GM21390 (cell line): ENCODE data around the gene VGLL4.
"Not testable (repeated sequence)": the region's sequence is repeated elsewhere in the genome, so short reads cannot be mapped to it uniquely, and the experiment has no call there.

Experiments
- ATAC-seq: cut with Tn5 transposase; IDR thresholded peaks from one replicate; pipeline ENCODE4 v1.9.1; 2021; ENCODE audit not compliant: unreplicated experiment

Gene VGLL4

GRCh38 chr3:11588755-11589154 lies 55.0 kb downstream of the VGLL4 start:
- ATAC-seq = no peak

DNA sequence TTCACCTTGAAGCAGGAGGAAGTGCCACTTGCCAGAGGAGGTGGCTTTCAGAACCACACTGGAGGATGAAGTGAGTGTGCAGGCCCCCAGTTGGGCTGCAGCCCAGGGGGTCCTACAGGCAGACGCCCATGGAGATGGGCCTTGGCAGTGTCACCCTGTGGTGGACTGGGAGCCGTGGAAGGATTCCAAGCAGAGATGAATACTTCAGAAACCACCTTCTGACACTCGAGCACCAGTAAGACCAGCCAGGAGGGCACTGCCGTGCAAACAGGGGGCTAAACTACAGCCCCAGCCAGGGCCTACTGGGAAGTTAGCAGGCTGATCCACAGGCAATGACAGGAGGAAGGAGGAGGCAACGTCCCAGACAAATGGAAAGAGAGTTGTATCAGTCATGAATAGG lies 55.4 kb downstream of the VGLL4 start:
- ATAC-seq = no peak

- ATAC-seq = no peak
These were observed 55.9 kb downstream of the VGLL4 start for GRCh38 chr3:11587766-11588165.

DNA sequence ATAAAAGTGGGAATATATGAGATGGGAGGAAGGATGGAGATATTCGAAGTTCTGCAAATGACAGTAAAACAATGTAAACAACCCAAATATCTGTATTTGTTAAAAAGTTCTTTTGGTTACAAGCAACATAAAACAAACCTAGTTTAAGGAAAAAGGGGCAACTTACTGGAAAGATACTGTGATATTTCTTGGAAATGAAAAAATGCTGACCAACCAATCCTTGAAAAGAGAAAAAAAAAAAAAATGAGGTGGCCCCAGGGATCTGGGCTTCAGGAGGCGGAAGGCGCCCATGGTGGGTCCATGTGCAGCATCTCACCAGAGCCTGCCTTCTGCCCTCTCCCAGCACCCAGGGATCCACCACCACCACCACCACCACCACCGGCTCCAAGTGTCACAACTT lies 59.1 kb downstream of the VGLL4 start:
- ATAC-seq = no peak

GRCh38 chr3:11583638-11584046 lies 60.1 kb downstream of the VGLL4 start:
- ATAC-seq = no peak

GRCh38 chr3:11583235-11583634 lies 60.5 kb downstream of the VGLL4 start:
- ATAC-seq = no peak

- ATAC-seq = no peak
These were observed 61.3 kb downstream of the VGLL4 start for GRCh38 chr3:11582191-11582968.

- ATAC-seq = no peak
These were observed 62.2 kb downstream of the VGLL4 start for GRCh38 chr3:11581237-11582190.

DNA sequence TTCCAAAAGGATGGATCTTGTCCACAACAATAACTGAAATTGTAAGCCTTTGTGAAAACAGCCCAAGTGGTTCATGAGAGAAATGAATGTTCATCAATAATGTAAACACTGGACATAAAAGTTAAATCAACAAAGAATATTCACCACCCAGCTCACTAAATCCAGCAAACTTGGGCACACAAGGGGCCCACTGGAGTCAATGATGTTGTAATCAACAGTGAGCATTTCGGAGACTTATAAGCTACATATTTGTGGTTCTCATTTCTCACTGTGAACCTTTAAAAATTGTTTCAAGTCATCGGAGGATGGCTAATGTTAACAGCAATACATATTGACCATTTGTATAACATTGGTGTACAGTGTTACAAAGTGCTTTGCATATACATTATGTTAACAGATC lies 63.1 kb downstream of the VGLL4 start:
- no peak for ATAC-seq

GRCh38 chr3:11578169-11578568 lies 65.5 kb downstream of the VGLL4 start:
- no peak for ATAC-seq

GRCh38 chr3:11576453-11576852 lies 67.3 kb downstream of the VGLL4 start:
- ATAC-seq = no peak

DNA sequence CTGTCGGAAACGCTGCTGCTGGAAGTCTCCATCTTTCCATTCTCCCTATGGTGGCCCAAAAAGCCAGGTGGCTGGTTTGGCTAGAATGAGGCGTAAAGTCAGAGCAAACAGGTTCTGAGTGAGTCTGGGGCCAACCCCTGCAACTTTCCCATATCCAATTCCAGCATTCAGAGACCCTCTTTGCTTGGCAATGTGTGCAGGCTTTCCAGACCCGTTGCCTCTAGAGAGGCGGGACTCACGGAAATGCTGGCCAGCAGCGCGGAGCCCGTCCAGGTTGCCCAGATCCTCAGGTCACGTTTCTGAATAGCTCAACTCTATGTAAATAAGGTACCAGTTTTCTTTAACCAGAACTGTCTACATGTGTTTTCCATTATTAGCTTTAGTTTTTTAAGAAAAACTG lies 68.0 kb downstream of the VGLL4 start:
- no peak for ATAC-seq

GRCh38 chr3:11574981-11575669 lies 68.6 kb downstream of the VGLL4 start:
- no peak for ATAC-seq

- not testable (repeated sequence) for ATAC-seq
These were observed 71.1 kb downstream of the VGLL4 start for GRCh38 chr3:11572660-11573059.

DNA sequence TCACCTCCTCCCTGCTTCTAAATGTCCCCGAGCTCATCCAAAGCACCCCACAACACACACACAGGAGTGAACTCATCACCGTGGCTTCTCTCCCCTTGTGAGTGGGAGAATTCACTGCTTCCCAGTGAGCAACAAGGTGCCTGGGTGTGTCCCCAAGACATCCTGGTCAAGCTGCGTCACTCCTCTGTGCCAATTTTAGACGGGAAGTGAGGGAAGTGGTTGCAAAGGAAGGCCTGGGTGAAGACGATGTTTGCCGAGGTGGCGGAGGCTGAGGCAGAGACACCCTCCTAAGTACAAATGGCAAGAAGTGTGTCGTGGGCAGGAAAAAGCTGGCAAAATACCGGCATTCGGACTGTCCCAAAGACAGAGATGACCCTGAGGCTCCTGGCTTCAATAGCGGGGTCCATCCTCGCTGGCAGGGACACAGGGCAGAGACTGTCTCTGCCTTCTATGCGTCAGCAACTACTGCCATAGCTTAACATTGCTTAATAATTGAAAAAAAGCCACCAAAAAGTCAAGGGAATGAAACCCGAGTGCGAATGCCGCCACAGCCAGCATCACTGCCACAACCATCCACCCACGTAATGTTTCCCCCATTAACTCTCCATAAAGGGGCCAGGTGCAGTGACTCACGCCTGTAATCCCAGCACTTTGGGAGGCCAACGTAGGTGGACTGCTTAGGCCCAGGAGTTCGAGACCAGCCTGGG lies 72.8 kb downstream of the VGLL4 start:
- ATAC-seq = no peak

DNA sequence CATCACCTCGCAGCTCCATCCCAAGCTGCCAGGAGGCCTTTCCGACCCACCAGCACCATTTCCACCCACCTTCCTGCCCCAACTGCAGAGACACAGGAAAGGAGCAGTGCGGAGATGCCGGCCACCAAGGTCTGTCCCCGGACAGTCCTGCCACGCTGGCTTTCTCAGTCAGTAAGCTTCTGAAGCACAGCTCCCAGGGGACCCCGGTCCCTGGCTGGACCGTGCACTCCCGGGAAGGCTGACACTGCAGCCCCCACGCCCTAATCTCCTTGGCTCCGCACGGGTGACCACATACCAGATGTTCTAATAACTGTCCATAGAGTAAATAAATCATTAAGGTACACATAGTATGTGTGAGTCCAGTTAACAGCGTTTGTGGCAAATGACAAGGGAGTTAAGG lies 73.5 kb downstream of the VGLL4 start:
- ATAC-seq = no peak

GRCh38 chr3:11569156-11569741 lies 74.5 kb downstream of the VGLL4 start:
- ATAC-seq = no peak

DNA sequence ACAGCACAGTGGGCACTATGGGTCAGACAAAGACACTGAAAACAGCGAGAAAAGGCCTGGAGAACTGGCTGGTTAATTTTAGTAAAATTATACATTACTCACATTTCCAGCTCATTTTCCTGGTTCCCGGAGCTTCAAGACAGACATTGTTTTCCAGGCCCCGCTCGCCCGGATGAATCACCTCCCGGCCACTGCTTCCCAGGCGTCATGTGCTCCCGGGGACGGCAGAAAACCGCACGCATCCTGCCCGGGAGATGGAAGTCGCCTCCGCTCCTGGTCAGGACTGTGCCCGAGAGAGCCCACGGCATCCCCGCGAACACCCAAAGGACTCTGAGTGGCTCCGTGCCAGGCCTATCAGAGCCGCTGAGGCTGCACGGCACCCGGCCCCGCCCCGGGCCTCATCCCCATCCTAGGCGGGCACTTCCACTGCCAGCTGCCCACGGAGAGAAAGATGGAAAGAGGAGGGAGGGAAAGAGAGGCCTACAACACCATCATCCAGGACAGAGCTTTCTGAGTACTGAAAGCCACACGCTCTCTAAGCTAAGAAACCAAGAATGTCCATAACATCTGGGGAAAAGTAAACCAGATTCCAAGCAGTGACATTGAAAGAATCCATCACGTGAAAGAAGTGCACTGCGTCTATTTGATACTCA lies 75.1 kb downstream of the VGLL4 start:
- no peak for ATAC-seq

DNA sequence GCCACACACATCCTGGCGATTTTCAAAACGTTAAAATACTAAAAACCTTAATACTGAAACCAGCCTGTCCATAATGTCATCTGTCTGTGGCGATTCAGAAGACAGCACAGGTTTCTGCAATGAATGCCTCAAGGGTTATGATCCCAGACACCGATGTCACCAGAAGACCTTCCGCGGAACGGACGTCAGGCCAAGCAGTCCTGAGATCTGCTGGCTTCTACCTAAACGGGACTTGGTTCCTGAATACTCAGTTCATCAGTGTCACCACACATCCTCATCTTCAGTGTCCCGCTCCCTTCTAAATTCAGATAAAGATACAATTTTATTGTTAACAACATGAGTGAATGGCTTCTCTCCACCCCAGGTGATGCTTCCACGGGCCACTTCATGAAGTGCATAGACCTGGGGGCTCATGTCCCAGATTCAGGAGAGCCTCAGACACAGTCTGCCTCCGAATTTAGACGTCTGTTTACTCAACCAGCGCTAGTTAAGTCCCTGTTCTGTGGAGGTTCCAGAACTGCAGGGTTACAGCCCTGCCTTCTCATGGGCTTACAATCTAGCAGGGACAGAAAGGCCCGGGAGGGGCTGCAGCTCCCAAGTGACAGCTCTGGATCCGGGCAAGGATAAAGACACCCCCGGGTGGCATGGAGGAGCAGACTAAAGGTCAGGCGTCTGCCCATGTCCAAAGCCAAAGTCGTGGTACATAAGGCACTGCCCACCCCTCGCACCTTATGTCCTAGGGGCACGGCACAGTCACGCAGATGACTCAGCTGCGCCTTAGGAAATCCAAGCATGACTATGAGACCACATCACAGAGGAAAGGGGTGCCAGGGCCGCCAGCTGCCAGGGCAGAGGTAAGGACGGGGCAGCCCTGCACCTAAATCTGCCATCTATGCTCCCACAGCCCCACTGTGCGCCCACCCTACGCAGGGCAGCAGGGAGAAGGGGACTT lies 75.9 kb downstream of the VGLL4 start:
- no peak for ATAC-seq
